GM12878 (cell line): ENCODE results near the gene RBM15B. TPM values are rescaled to one million over a fixed set of nuclear protein-coding genes. Genes with fewer than 3 reads are reported as not detected.

Experiments
- ATAC-seq: fragments of 200-7000 bp; cut with Tn5 transposase; 3 replicates; pipeline ENCODE4 v1.9.1; 2020; ENCODE audit warnings: mild to moderate bottlenecking, moderate library complexity
- BruUV-seq: library from RNA; stranded (reverse); fragments of 400-500 nt; replicated peaks from 2 replicates; lab custom pipeline; 2021; lab: Mats Ljungman, UMichigan
- CTCF ChIA-PET: fragments of 300-600 bp; sonication (Branson Sonifier 250); formaldehyde crosslinking; extraction: SDS; loops from one replicate; lab custom pipeline; 2021; ENCODE audit warnings: inconsistent platforms; lab: Yijun Ruan, JAX
- POLR2A ChIA-PET: fragments of 350-600 bp; formaldehyde crosslinking; extraction: SDS; loops from one replicate; lab custom pipeline; 2021; ENCODE audit warnings: inconsistent platforms; lab: Charles Lee
- RAD21 ChIA-PET: fragments of 300-600 bp; sonication (Branson Sonifier 250); formaldehyde crosslinking; loops from one replicate; lab custom pipeline; 2023; ENCODE audit warnings: antibody characterized with exemption; ENCODE audit not compliant: unreplicated experiment; lab: Charles Lee
- SMC1A ChIA-PET: fragments of 300-600 bp; sonication (Branson Sonifier 250); formaldehyde crosslinking; loops from one replicate; lab custom pipeline; 2023; ENCODE audit not compliant: unreplicated experiment, uncharacterized antibody; lab: Charles Lee
- DNase-seq: peaks from one replicate; pipeline ENCODE4 v3.0.0-alpha.2; 2011; ENCODE audit warnings: low read depth, low spot score
- FAIRE-seq: peaks from 3 replicates; lab custom pipeline; 2011; peaks lifted over from hg19 to GRCh38; lab: Jason Lieb, UNC
- H2AFZ ChIP-seq: 2 replicates; pipeline ENCODE4 v1.6.0; 2011; ENCODE audit warnings: low read depth, low read length, control low read depth; ENCODE audit not compliant: control insufficient read depth
- H3K27ac ChIP-seq: 2 replicates; pipeline ENCODE4 v1.5.1; 2011; ENCODE audit warnings: control low read depth; ENCODE audit not compliant: control insufficient read depth, insufficient read depth
- H3K27me3 ChIP-seq, 2 experiments: replicated peaks in 1 of 2; 2 replicates each; pipeline versions ENCODE4 v1.6.0 to v1.6.1; 2011; ENCODE audit warnings: low read length in 1 of 2; ENCODE audit not compliant: control insufficient read depth in 2 of 2, insufficient read depth in 2 of 2
- H3K36me3 ChIP-seq, 2 experiments: 2 replicates each; pipeline ENCODE4 v1.5.1; 2011; ENCODE audit warnings: low read length in 1 of 2; ENCODE audit not compliant: control insufficient read depth in 2 of 2, insufficient read depth in 2 of 2
- H3K4me1 ChIP-seq: 2 replicates; pipeline ENCODE4 v1.6.1; 2011; ENCODE audit warnings: mild to moderate bottlenecking, low read length, moderate library complexity, mixed read lengths; ENCODE audit not compliant: control insufficient read depth, insufficient read depth
- H3K4me2 ChIP-seq: 2 replicates; pipeline ENCODE4 v1.6.0; 2011; ENCODE audit warnings: control low read depth; ENCODE audit not compliant: control insufficient read depth, insufficient read depth
- H3K4me3 ChIP-seq: fragments of 200-600 bp; sonication (generic); 2 replicates; pipeline ENCODE4 v1.5.1; 2016
- H3K79me2 ChIP-seq: 2 replicates; pipeline ENCODE4 v1.6.0; 2011; ENCODE audit warnings: low read length; ENCODE audit not compliant: control insufficient read depth, insufficient read depth
- H3K9ac ChIP-seq: 2 replicates; pipeline ENCODE4 v1.8.0; 2011; ENCODE audit warnings: low read length, control low read depth, mixed read lengths; ENCODE audit not compliant: control insufficient read depth, insufficient read depth
- H3K9me3 ChIP-seq: replicated peaks from 3 replicates; pipeline ENCODE4 v1.5.1; 2011; ENCODE audit warnings: mild to moderate bottlenecking, low read length; ENCODE audit not compliant: control insufficient read depth, insufficient read depth
- H4K20me1 ChIP-seq: 2 replicates; pipeline ENCODE4 v1.6.0; 2011; ENCODE audit not compliant: control insufficient read depth, insufficient read depth
- CHD2 ChIP-seq: IDR thresholded peaks from 2 replicates; pipeline ENCODE4 v1.6.1; 2011; ENCODE audit warnings: low read depth, low read length, improper control_type of control experiment, borderline replicate concordance
- IRF3 ChIP-seq: fragments of 450-650 bp; IDR thresholded peaks from 2 replicates; pipeline ENCODE4 v1.6.1; 2014; ENCODE audit warnings: mild to moderate bottlenecking
- LARP7 ChIP-seq: fragments of 450-650 bp; IDR thresholded peaks from 2 replicates; pipeline ENCODE4 v1.6.1; 2017; ENCODE audit warnings: mild to moderate bottlenecking
- MTA3 ChIP-seq: IDR thresholded peaks from 2 replicates; pipeline ENCODE4 v1.6.1; 2012; ENCODE audit warnings: low read length, inconsistent platforms, borderline replicate concordance
- YBX1 ChIP-seq: fragments of 450-650 bp; IDR thresholded peaks from 2 replicates; pipeline ENCODE4 v1.6.1; 2016; ENCODE audit warnings: antibody characterized with exemption
- ZBTB4 ChIP-seq: fragments of 450-650 bp; formaldehyde crosslinking; IDR thresholded peaks from 2 replicates; pipeline ENCODE4 v1.4.0; 2022; ENCODE audit warnings: mild to moderate bottlenecking, moderate library complexity
- ZNF207 ChIP-seq: fragments of 450-650 bp; IDR thresholded peaks from 2 replicates; pipeline ENCODE4 v1.6.1; 2014; ENCODE audit warnings: antibody characterized with exemption, mild to moderate bottlenecking, borderline replicate concordance
- ZNF24 ChIP-seq: fragments of 450-650 bp; IDR thresholded peaks from 2 replicates; pipeline ENCODE4 v1.6.1; 2017; ENCODE audit warnings: antibody characterized with exemption, mild to moderate bottlenecking
- ZSCAN29 ChIP-seq: fragments of 450-650 bp; IDR thresholded peaks from 2 replicates; pipeline ENCODE4 v1.6.1; 2017; ENCODE audit warnings: mild to moderate bottlenecking, moderate library complexity
- ZZZ3 ChIP-seq: IDR thresholded peaks from 2 replicates; pipeline ENCODE4 v1.6.1; 2011; ENCODE audit warnings: low read depth; ENCODE audit not compliant: control insufficient read depth, insufficient read length
- WGBS: methylation state at CpG from one replicate; pipeline ENCODE4 v1.1.6; 2016; ENCODE audit warnings: low lambda C conversion rate; ENCODE audit not compliant: insufficient replicate concordance, insufficient coverage; ENCODE audit errors: missing lambda C conversion rate; 5-methylcytosine and 5-hydroxymethylcytosine counted together
- in situ Hi-C: fragments of 300-500 bp; cut with MboI; formaldehyde crosslinking; loops from 9 replicates; pipeline ENCODE4 v1.14.3; 2018; ENCODE audit warnings: mixed read lengths
- intact Hi-C: fragments of 100-400 bp; cut with micrococcal nuclease; formaldehyde crosslinking; loops from one replicate; pipeline ENCODE4 v1.14.2; 2022; ENCODE audit not compliant: unreplicated experiment
- polyA plus RNA-seq, 11 experiments: library from polyadenylated mRNA; depleted of rRNA in 4 of 11; unstranded in 6 of 11; stranded (reverse) in 5 of 11; fragments of >200 nt; fragmentation: Nextera tagmentation in 4 of 11; fragmentation: Illumina TruSeq in 1 of 11; extraction: Ambion mirVana in 4 of 11; extraction: Trizol in 1 of 11; gene quantifications; 1 replicate in 1 of 11; 2 replicates in 10 of 11; pipeline versions ENCODE4 v1.2.1 to v1.2.3, GENCODE V29; 2011 to 2016; ENCODE audit warnings: inconsistent platforms in 2 of 11, missing spikeins in 2 of 11, low read depth in 1 of 11
- total RNA-seq, 4 experiments: library from RNA; depleted of rRNA in 3 of 4; stranded (reverse); fragments of >200 nt in 3 of 4; fragmentation: Illumina TruSeq in 1 of 4; extraction: Trizol in 1 of 4; gene quantifications; 2 replicates each; pipeline versions ENCODE4 v1.2.1 to v1.2.3, GENCODE V29; 2013 to 2021

RBM15B gene
- total and polyA plus RNA-seq, 10 of the 15 experiments (the other 5 are each of a cell fraction or from before 2014, with no cell fraction given): 2.4 to 34.5 (median 19.1) TPM

- TF ChIP-seq ZBTB4 (CRISPR knock-in tag) (no peak), ZZZ3 (no peak), IRF3 (no peak), ZNF207 (no peak), ZSCAN29 (no peak), CHD2 (no peak), MTA3 (no peak), LARP7 (no peak), ZNF24 (no peak)
Observed at GRCh38 chr3:51403675-51404074, 12.6 kb downstream of the RBM15B start (continued).

GRCh38 chr3:51408021-51408420 lies 16.9 kb downstream of the RBM15B start:
- CTCF ChIA-PET: interaction anchor here (1.2 kb wide), 1 partner anchor 18 kb away, joined by 5 read pairs; no protein-coding TSS in a partner anchor
- H3K27ac ChIP-seq: no peak overlapping the region
- no peak overlapping the region for H3K9ac ChIP-seq
- H3K36me3 ChIP-seq: peaks cover 8 to 24% of the 10 kb centered on the region in 2 experiments
- no peak for ATAC-seq
- intact Hi-C loops: no loop called here
- H3K4me1 ChIP-seq: no peaks in the 10 kb centered on the region
- H3K4me3 ChIP-seq: no peak overlapping the region
- in situ Hi-C loops: no loop called here
- BruUV-seq: no TSS peak
- no peak for DNase-seq
- SMC1A ChIA-PET: no interaction called here
- FAIRE-seq: no peak
- 97% methylated on average over 2 of the region's 2 CpGs for WGBS
- no peak overlapping the region for H3K4me2 ChIP-seq
- no peaks in the 10 kb centered on the region for H3K79me2 ChIP-seq
- H2AFZ ChIP-seq: no peak overlapping the region
- RAD21 ChIA-PET: no interaction called here
- TF ChIP-seq YBX1: no peak
- H3K9me3 ChIP-seq: no peaks in the 10 kb centered on the region
- no peaks in the 10 kb centered on the region for H4K20me1 ChIP-seq
- POLR2A ChIA-PET: interaction anchor here (0.6 to 1.2 kb wide), 2 partner anchors 16 to 17 kb away, joined by 3 to 4 read pairs; no protein-coding TSS in a partner anchor
- H3K27me3 ChIP-seq: no peaks in the 10 kb centered on the region
